PC-3 (cell line): ENCODE results near the gene LILRB3. TPM values are rescaled to one million over a fixed set of nuclear protein-coding genes. Genes with fewer than 3 reads are reported as not detected.

ENCODE experiments used
- ATAC-seq: fragments of 200-7000 bp; cut with Tn5 transposase; 2 replicates; pipeline ENCODE4 v1.9.1; 2020; ENCODE audit warnings: mild to moderate bottlenecking, moderate library complexity
- BruUV-seq: library from RNA; stranded (reverse); fragments of 400-500 nt; replicated peaks from 2 replicates; lab custom pipeline; 2021; lab: Mats Ljungman, UMichigan
- CTCF ChIA-PET: fragments of 300-600 bp; sonication (Branson Sonifier 250); formaldehyde crosslinking; loops from one replicate; lab custom pipeline; 2022; ENCODE audit warnings: antibody characterized with exemption; lab: Charles Lee
- POLR2A ChIA-PET: fragments of 300-600 bp; sonication (Branson Sonifier 250); formaldehyde crosslinking; loops from one replicate; lab custom pipeline; 2022; ENCODE audit warnings: antibody characterized with exemption; ENCODE audit not compliant: unreplicated experiment; lab: Charles Lee
- DNase-seq: peaks from one replicate; pipeline ENCODE4 v3.0.0-alpha.2; 2015
- H2AFZ ChIP-seq: fragments of 300-600 bp; sonication (generic); 2 replicates; pipeline ENCODE4 v1.6.0; 2016; ENCODE audit warnings: antibody characterized with exemption, low read length
- H3F3A ChIP-seq: fragments of 300-600 bp; sonication (generic); one replicate; pipeline ENCODE4 v1.6.0; 2017; ENCODE audit warnings: antibody characterized with exemption, low read length, control low read depth, mild to moderate bottlenecking; ENCODE audit not compliant: unreplicated experiment
- H3K27ac ChIP-seq: fragments of 300-600 bp; sonication (generic); 2 replicates; pipeline ENCODE4 v1.5.1; 2016; ENCODE audit warnings: mild to moderate bottlenecking, low read length
- H3K27me3 ChIP-seq: fragments of 300-600 bp; sonication (generic); 2 replicates; pipeline ENCODE4 v1.6.1; 2016; ENCODE audit warnings: low read length, mixed read lengths
- H3K36me3 ChIP-seq: fragments of 300-600 bp; sonication (generic); 2 replicates; pipeline ENCODE4 v1.6.1; 2016; ENCODE audit warnings: low read depth, mixed run types, low read length, mixed read lengths
- H3K4me1 ChIP-seq: fragments of 300-600 bp; sonication (generic); 2 replicates; pipeline ENCODE4 v1.5.1; 2016; ENCODE audit warnings: low read length; ENCODE audit not compliant: insufficient read depth
- H3K4me2 ChIP-seq: fragments of 300-600 bp; sonication (generic); 2 replicates; pipeline ENCODE4 v1.6.0; 2016; ENCODE audit warnings: low read length
- H3K4me3 ChIP-seq: fragments of 300-600 bp; sonication (generic); 2 replicates; pipeline ENCODE4 v1.5.1; 2016; ENCODE audit warnings: mild to moderate bottlenecking, low read length, mixed read lengths
- H3K79me2 ChIP-seq: fragments of 300-600 bp; sonication (generic); 2 replicates; pipeline ENCODE4 v1.6.1; 2017; ENCODE audit warnings: low read length, mixed read lengths
- H3K9ac ChIP-seq: fragments of 300-600 bp; sonication (generic); 2 replicates; pipeline ENCODE4 v1.6.0; 2016; ENCODE audit warnings: mild to moderate bottlenecking, low read length
- H3K9me2 ChIP-seq: fragments of 300-600 bp; sonication (generic); replicated peaks from 2 replicates; pipeline ENCODE4 v1.6.1; 2016; ENCODE audit warnings: mixed run types, low read length, mixed read lengths
- H3K9me3 ChIP-seq: fragments of 300-600 bp; sonication (generic); 2 replicates; pipeline ENCODE4 v1.6.1; 2016; ENCODE audit warnings: low read length, mixed read lengths
- H4K20me1 ChIP-seq: fragments of 300-600 bp; sonication (generic); 2 replicates; pipeline ENCODE4 v1.6.1; 2016; ENCODE audit warnings: low read length, mixed read lengths
- CTCF ChIP-seq: fragments of 300-600 bp; sonication (generic); conservative IDR thresholded peaks from 2 replicates; pipeline ENCODE4 v1.5.1; 2017; ENCODE audit warnings: antibody characterized with exemption, low read depth, mild to moderate bottlenecking, low read length
- EZH2 ChIP-seq: fragments of 300-600 bp; sonication (generic); IDR thresholded peaks from one replicate; pipeline ENCODE4 v1.6.1; 2017; ENCODE audit warnings: antibody characterized with exemption, mild to moderate bottlenecking, low read length; ENCODE audit not compliant: unreplicated experiment
- EZH2phosphoT487 ChIP-seq: fragments of 300-600 bp; sonication (generic); IDR thresholded peaks from 2 replicates; pipeline ENCODE4 v1.6.1; 2018; ENCODE audit warnings: mild to moderate bottlenecking, antibody characterized with exemption, low read length, borderline replicate concordance
- intact Hi-C: fragments of 100-400 bp; cut with micrococcal nuclease; formaldehyde crosslinking; loops from 2 replicates; pipeline ENCODE4 v1.9.0; 2023
- total RNA-seq: library from RNA; depleted of rRNA; stranded (reverse); fragments of >200 nt; gene quantifications from 2 replicates; pipeline ENCODE4 v1.2.3, GENCODE V29; 2014

The LILRB3 gene
- total RNA-seq, 1 experiment from 2014 or later: not detected

- POLR2A ChIA-PET: no interaction called here
- no TSS peak for BruUV-seq
- no peak for TF ChIP-seq EZH2phosphoT487
- no peak for TF ChIP-seq CTCF
- TF ChIP-seq EZH2: no peak
Observed at GRCh38 chr19:54268936-54269335, 46.1 kb upstream of the LILRB3 start.

GRCh38 chr19:54266133-54266532, 43.3 kb upstream of the LILRB3 start:
- H3K79me2 ChIP-seq: no peaks in the 10 kb centered on the region
- peaks cover 46% of the 10 kb centered on the region for H3K27me3 ChIP-seq
- ChIA-PET CTCF (interaction anchor here (0.6 to 1.1 kb wide), 2 partner anchors 86 to 233 kb away, joined by 3 to 4 read pairs; no protein-coding TSS in a partner anchor), POLR2A (no interaction called here)
- peak; percentile 90 for DNase-seq
- no peaks in the 10 kb centered on the region for H3K4me1 ChIP-seq
- H2AFZ ChIP-seq: no peak overlapping the region
- no TSS peak for BruUV-seq
- ATAC-seq: peak; percentile 79
- no peaks in the 10 kb centered on the region for H3K9me2 ChIP-seq
- no peak overlapping the region for H3K4me2 ChIP-seq
- peak; percentile 91 for TF ChIP-seq CTCF
- no peak for TF ChIP-seq EZH2phosphoT487
- TF ChIP-seq EZH2: no peak
- H3K9me3 ChIP-seq: no peaks in the 10 kb centered on the region
- H3K27ac ChIP-seq: no peak overlapping the region
- no peaks in the 10 kb centered on the region for H4K20me1 ChIP-seq
- no peak overlapping the region for H3K4me3 ChIP-seq
- no peaks in the 10 kb centered on the region for H3F3A ChIP-seq
- no peaks in the 10 kb centered on the region for H3K36me3 ChIP-seq
- intact Hi-C loops: no loop called here
- no peak overlapping the region for H3K9ac ChIP-seq

More at GRCh38 chr19:54268936-54269335, 46.1 kb upstream of the LILRB3 start:
- CTCF ChIA-PET: no interaction called here
- Histone ChIP-seq H3K27me3 (peaks cover 70% of the 10 kb centered on the region), H3K4me1 (no peaks in the 10 kb centered on the region), H3K4me2 (no peak overlapping the region), H3K36me3 (no peaks in the 10 kb centered on the region), H4K20me1 (no peaks in the 10 kb centered on the region), H3K27ac (no peak overlapping the region), H2AFZ (no peak overlapping the region), H3K9me3 (no peaks in the 10 kb centered on the region), H3K79me2 (no peaks in the 10 kb centered on the region), H3K4me3 (no peak overlapping the region), H3K9me2 (no peaks in the 10 kb centered on the region), H3K9ac (no peak overlapping the region), H3F3A (no peaks in the 10 kb centered on the region)
- intact Hi-C loops: no loop called here
- no peak for ATAC-seq
- DNase-seq: no peak

- Histone ChIP-seq H3K4me2 (no peak overlapping the region), H3K9ac (no peak overlapping the region), H4K20me1 (no peaks in the 10 kb centered on the region), H2AFZ (no peak overlapping the region), H3K4me1 (no peaks in the 10 kb centered on the region), H3K9me2 (no peaks in the 10 kb centered on the region), H3K36me3 (no peaks in the 10 kb centered on the region), H3K79me2 (no peaks in the 10 kb centered on the region), H3K9me3 (no peaks in the 10 kb centered on the region), H3K27ac (no peak overlapping the region), H3K4me3 (no peak overlapping the region), H3K27me3 (peaks cover 44% of the 10 kb centered on the region), H3F3A (no peaks in the 10 kb centered on the region)
- BruUV-seq: no TSS peak
- ChIA-PET POLR2A (no interaction called here), CTCF (no interaction called here)
- DNase-seq (no peak), ATAC-seq (no peak)
- TF ChIP-seq CTCF (no peak), EZH2phosphoT487 (no peak), EZH2 (no peak)
- intact Hi-C loops: no loop called here
Observed at GRCh38 chr19:54262470-54262869, 39.7 kb upstream of the LILRB3 start.
